Ascending aorta (tissue), 2 donors: ENCODE data around the gene ZC3H12A. TPM values are rescaled to one million over a fixed set of nuclear protein-coding genes. Genes with fewer than 3 reads are reported as not detected.

Experiments
- DNase-seq, 2 donors: peaks; one replicate each; pipeline ENCODE4 v3.0.0-alpha.2; 2019; ENCODE audit warnings: low spot score in 2 of 2
- H3K27ac ChIP-seq, 2 donors: fragments of 200-600 bp; sonication (generic); one replicate each; pipeline ENCODE4 v1.5.1; 2016 to 2017; ENCODE audit warnings: mild to moderate bottlenecking in 1 of 2
- H3K27me3 ChIP-seq: fragments of 200-600 bp; sonication (generic); one replicate; pipeline ENCODE4 v1.5.1; 2017
- H3K36me3 ChIP-seq, 2 donors: fragments of 200-600 bp; sonication (generic); one replicate each; pipeline ENCODE4 v1.5.1; 2016
- H3K4me1 ChIP-seq, 2 donors: fragments of 200-600 bp; sonication (generic); one replicate each; pipeline ENCODE4 v1.5.1; 2016 to 2017; ENCODE audit warnings: mild to moderate bottlenecking in 1 of 2
- H3K4me3 ChIP-seq, 2 donors: fragments of 200-600 bp; sonication (generic); one replicate each; pipeline ENCODE4 v1.5.1; 2016 to 2017; ENCODE audit warnings: mild to moderate bottlenecking in 1 of 2
- H3K9me3 ChIP-seq, 2 donors: fragments of 200-600 bp; sonication (generic); one replicate each; pipeline ENCODE4 v1.5.1; 2016
- intact Hi-C: fragments of 100-400 bp; cut with DNase I; formaldehyde crosslinking; loops from one replicate; pipeline ENCODE4 v1.15.1; 2023
- total RNA-seq: library from RNA; depleted of rRNA; stranded (reverse); fragments of >200 nt; gene quantifications from one replicate; pipeline ENCODE4 v1.1.0, GENCODE V29; 2016
- TF ChIP-seq, protein P1 (sequence below), 3 experiments: fragments of 200-600 bp in 2 of 3; fragments of 450-650 bp in 1 of 3; sonication (generic) in 2 of 3; IDR thresholded peaks; one replicate each; pipeline ENCODE4 v1.5.1; 2016 to 2019; ENCODE audit warnings: antibody characterized with exemption in 3 of 3, mild to moderate bottlenecking in 1 of 3, moderate library complexity in 1 of 3

The ZC3H12A gene
- total RNA-seq, 1 donor from 2014 or later = 12.8 TPM

DNA sequence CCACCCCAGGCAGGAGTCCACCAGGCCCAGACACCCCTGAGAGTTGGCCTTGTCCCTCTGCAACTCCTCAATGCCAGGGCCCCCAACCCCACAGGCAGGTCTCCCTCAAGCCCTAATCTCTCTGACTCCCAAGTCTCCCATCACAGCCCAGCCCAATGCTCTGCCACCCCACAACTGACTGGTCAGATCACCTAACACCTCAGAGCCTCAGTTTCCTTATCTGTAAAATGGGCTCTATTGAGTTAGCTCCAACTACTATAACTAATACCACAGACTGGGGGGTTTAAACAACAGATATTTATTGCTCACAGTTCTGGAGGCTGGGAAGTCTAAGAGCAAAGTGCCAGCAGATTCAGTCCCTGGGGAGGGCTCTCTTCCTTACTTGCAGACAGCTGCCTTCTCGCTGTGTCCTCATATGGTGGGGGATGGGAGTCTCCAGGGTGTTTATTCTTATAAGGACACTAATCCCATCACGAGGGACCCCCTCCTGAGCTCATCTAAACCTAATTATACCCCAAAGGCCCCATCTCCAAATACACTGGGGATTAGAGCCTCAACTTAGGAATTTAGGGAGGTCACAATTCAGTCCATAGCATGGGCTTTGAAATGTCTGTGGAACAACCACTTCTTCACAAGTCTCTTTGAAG is 34.9 kb upstream of the ZC3H12A start:
- H3K4me1 ChIP-seq = no peaks in the 10 kb centered on the region
- H3K27me3 ChIP-seq = no peaks in the 10 kb centered on the region
- no peak for DNase-seq
- no peak overlapping the region for H3K27ac ChIP-seq
- intact Hi-C loops = no loop called here
- H3K9me3 ChIP-seq = no peaks in the 10 kb centered on the region
- H3K36me3 ChIP-seq = no peaks in the 10 kb centered on the region
- TF ChIP-seq, protein P1, sequence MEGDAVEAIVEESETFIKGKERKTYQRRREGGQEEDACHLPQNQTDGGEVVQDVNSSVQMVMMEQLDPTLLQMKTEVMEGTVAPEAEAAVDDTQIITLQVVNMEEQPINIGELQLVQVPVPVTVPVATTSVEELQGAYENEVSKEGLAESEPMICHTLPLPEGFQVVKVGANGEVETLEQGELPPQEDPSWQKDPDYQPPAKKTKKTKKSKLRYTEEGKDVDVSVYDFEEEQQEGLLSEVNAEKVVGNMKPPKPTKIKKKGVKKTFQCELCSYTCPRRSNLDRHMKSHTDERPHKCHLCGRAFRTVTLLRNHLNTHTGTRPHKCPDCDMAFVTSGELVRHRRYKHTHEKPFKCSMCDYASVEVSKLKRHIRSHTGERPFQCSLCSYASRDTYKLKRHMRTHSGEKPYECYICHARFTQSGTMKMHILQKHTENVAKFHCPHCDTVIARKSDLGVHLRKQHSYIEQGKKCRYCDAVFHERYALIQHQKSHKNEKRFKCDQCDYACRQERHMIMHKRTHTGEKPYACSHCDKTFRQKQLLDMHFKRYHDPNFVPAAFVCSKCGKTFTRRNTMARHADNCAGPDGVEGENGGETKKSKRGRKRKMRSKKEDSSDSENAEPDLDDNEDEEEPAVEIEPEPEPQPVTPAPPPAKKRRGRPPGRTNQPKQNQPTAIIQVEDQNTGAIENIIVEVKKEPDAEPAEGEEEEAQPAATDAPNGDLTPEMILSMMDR (IDR thresholded peaks at IDR 0.05) = no peak
- no peak overlapping the region for H3K4me3 ChIP-seq

- intact Hi-C loops = no loop called here
- Histone ChIP-seq H3K27me3 (no peaks in the 10 kb centered on the region), H3K27ac (no peak overlapping the region), H3K9me3 (no peaks in the 10 kb centered on the region), H3K4me3 (no peak overlapping the region), H3K4me1 (no peaks in the 10 kb centered on the region), H3K36me3 (no peaks in the 10 kb centered on the region)
- TF ChIP-seq, protein P1 (IDR thresholded peaks at IDR 0.05) = no peak
- no peak for DNase-seq
These were observed 32.9 kb upstream of the ZC3H12A start for GRCh38 chr1:37441490-37441889.

- intact Hi-C loops = no loop called here
- TF ChIP-seq, protein P1 (IDR thresholded peaks at IDR 0.05) = no peak
- no peaks in the 10 kb centered on the region for H3K27me3 ChIP-seq
- no peak for DNase-seq
- H3K36me3 ChIP-seq = no peaks in the 10 kb centered on the region
- no peak overlapping the region for H3K4me3 ChIP-seq
- H3K9me3 ChIP-seq = no peaks in the 10 kb centered on the region
- H3K4me1 ChIP-seq = no peaks in the 10 kb centered on the region
- H3K27ac ChIP-seq = no peak overlapping the region
These were observed 32.2 kb upstream of the ZC3H12A start for GRCh38 chr1:37442139-37442538.

- TF ChIP-seq, protein P1 (IDR thresholded peaks at IDR 0.05) = no peak
- Histone ChIP-seq H3K36me3 (no peaks in the 10 kb centered on the region), H3K27me3 (no peaks in the 10 kb centered on the region), H3K4me3 (no peak overlapping the region), H3K9me3 (no peaks in the 10 kb centered on the region), H3K27ac (no peak overlapping the region), H3K4me1 (no peaks in the 10 kb centered on the region)
- intact Hi-C loops = no loop called here
- DNase-seq = no peak
These were observed 31.7 kb upstream of the ZC3H12A start for GRCh38 chr1:37442644-37443043.

DNA sequence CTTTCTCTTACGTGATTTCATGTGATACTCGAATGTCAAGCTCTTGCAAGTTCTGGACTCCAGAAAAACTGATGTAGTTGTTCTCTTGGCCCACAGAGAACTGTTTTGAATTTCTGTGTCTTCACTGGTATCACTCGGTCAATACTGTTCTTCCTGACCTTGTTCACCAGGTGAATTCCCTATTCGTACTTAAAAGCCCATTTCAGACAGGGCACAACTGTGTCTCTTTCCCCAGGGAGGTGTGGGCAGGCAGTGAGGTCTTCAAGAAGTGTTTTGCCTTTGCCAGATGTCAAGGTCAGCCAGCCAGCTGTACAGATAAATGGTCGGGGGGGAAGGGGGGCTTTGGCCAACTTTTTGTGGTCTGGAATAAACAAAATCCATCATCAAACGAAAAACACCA is 27.5 kb upstream of the ZC3H12A start:
- no peak for DNase-seq
- Histone ChIP-seq H3K27ac (no peak overlapping the region), H3K4me3 (no peak overlapping the region), H3K4me1 (no peaks in the 10 kb centered on the region), H3K27me3 (no peaks in the 10 kb centered on the region), H3K9me3 (no peaks in the 10 kb centered on the region), H3K36me3 (no peaks in the 10 kb centered on the region)
- TF ChIP-seq, protein P1 (IDR thresholded peaks at IDR 0.05) = no peak
- intact Hi-C loops = no loop called here

GRCh38 chr1:37448185-37448584 is 26.2 kb upstream of the ZC3H12A start:
- H3K36me3 ChIP-seq = no peaks in the 10 kb centered on the region
- H3K4me3 ChIP-seq = no peak overlapping the region
- TF ChIP-seq, protein P1 (IDR thresholded peaks at IDR 0.05) = no peak
- H3K4me1 ChIP-seq = no peaks in the 10 kb centered on the region
- intact Hi-C loops = no loop called here
- no peak overlapping the region for H3K27ac ChIP-seq
- H3K27me3 ChIP-seq = no peaks in the 10 kb centered on the region
- no peak for DNase-seq
- H3K9me3 ChIP-seq = no peaks in the 10 kb centered on the region
